ENCODE results near the gene GABPA. TPM values are rescaled to one million over a fixed set of nuclear protein-coding genes. Genes with fewer than 3 reads are reported as not detected.

GABPA gene
- polyA plus RNA-seq, 1 of the 3 experiments (the other 2 are of a cell fraction), result 6.2 TPM

GRCh38 chr21:25818121-25818520 lies 83.3 kb downstream of the GABPA start:
- no peak overlapping the region for H3K9ac ChIP-seq
- ChIA-PET CTCF (interaction anchor here (0.6 to 4.9 kb wide), 3 partner anchors 8 to 17 kb away, joined by 3 to 30 read pairs (median 3); no protein-coding TSS in a partner anchor), POLR2A (no interaction called here)
- H2AFZ ChIP-seq (ENCODE audit: low read depth), result no peak overlapping the region
- TF ChIP-seq ELF1 (IDR thresholded peaks at IDR 0.05) (no peak), FOXJ3 (CRISPR knock-in tag; IDR thresholded peaks at IDR 0.05) (no peak)
- H3K4me3 ChIP-seq (ENCODE audit: low read depth in 2 of 2, low read length in 1 of 2), result no peak overlapping the region
- H3K27me3 ChIP-seq (ENCODE audit: insufficient read depth), result no peaks in the 10 kb centered on the region
- H3K36me3 ChIP-seq (replicated peaks in 1 of 2; ENCODE audit: control insufficient read depth in 1 of 2, insufficient read depth in 2 of 2, low read length in 1 of 2), result no peaks in the 10 kb centered on the region
- no peak overlapping the region for H3K27ac ChIP-seq (ENCODE audit: low read depth in 2 of 2, low read length in 1 of 2)
- no peak overlapping the region for H3K4me2 ChIP-seq
- H4K20me1 ChIP-seq (ENCODE audit: insufficient read depth), result no peaks in the 10 kb centered on the region
- no peaks in the 10 kb centered on the region for H3F3A ChIP-seq (replicated peaks; ENCODE audit: insufficient read depth)
- H3K79me2 ChIP-seq (ENCODE audit: insufficient read depth), result no peaks in the 10 kb centered on the region
- no peaks in the 10 kb centered on the region for H3K9me2 ChIP-seq
- no peaks in the 10 kb centered on the region for H3K9me3 ChIP-seq
- H3K4me1 ChIP-seq (ENCODE audit: control insufficient read depth in 1 of 2, insufficient read depth in 2 of 2, low read depth in 1 of 2, low read length in 1 of 2), result peaks cover 0 to 3% of the 10 kb centered on the region in 2 experiments; a peak in 1 of 4 replicates
- DNase-seq, result no peak
- WGBS (ENCODE audit: low lambda C conversion rate), result 35% methylated on average over 5 of the region's 5 CpGs

- H2AFZ ChIP-seq (ENCODE audit: low read depth), result no peak overlapping the region
- no peaks in the 10 kb centered on the region for H3K9me2 ChIP-seq
- 68% methylated on average over 1 of the region's 1 CpG for WGBS (ENCODE audit: low lambda C conversion rate)
- no peak overlapping the region for H3K4me2 ChIP-seq
- no peak for DNase-seq
- no peaks in the 10 kb centered on the region for H4K20me1 ChIP-seq (ENCODE audit: insufficient read depth)
- H3K27me3 ChIP-seq (ENCODE audit: insufficient read depth), result no peaks in the 10 kb centered on the region
- H3K4me1 ChIP-seq (ENCODE audit: control insufficient read depth in 1 of 2, insufficient read depth in 2 of 2, low read depth in 1 of 2, low read length in 1 of 2), result peaks cover 0 to 3% of the 10 kb centered on the region in 2 experiments; a peak in 1 of 4 replicates
- no peaks in the 10 kb centered on the region for H3K9me3 ChIP-seq
- no peak for TF ChIP-seq POLR2AphosphoS5 (IDR thresholded peaks at IDR 0.05; ENCODE audit: low read depth, low read length)
- no peak for TF ChIP-seq ELF1 (IDR thresholded peaks at IDR 0.05)
- TF ChIP-seq EP300 (IDR thresholded peaks at IDR 0.05; ENCODE audit: borderline replicate concordance in 1 of 2, low read depth in 1 of 2, low read length in 1 of 2), result no peak
- TF ChIP-seq USF2 (IDR thresholded peaks at IDR 0.05; ENCODE audit: borderline replicate concordance, low read depth, low read length), result no peak
- TF ChIP-seq IRF3 (IDR thresholded peaks at IDR 0.05; ENCODE audit: low read depth, low read length), result no peak
- H3K79me2 ChIP-seq (ENCODE audit: insufficient read depth), result no peaks in the 10 kb centered on the region
- CTCF ChIA-PET, result interaction anchor here (0.6 to 4.9 kb wide), 2 partner anchors 14 to 18 kb away, joined by 3 to 30 read pairs; no protein-coding TSS in a partner anchor
- H3F3A ChIP-seq (replicated peaks; ENCODE audit: insufficient read depth), result no peaks in the 10 kb centered on the region
- no peak overlapping the region for H3K4me3 ChIP-seq (ENCODE audit: low read depth in 2 of 2, low read length in 1 of 2)
- POLR2A ChIA-PET, result no interaction called here
- H3K36me3 ChIP-seq (replicated peaks in 1 of 2; ENCODE audit: control insufficient read depth in 1 of 2, insufficient read depth in 2 of 2, low read length in 1 of 2), result no peaks in the 10 kb centered on the region
- H3K9ac ChIP-seq, result no peak overlapping the region
- H3K27ac ChIP-seq (ENCODE audit: low read depth in 2 of 2, low read length in 1 of 2), result no peak overlapping the region
Observed at GRCh38 chr21:25818551-25818950, 83.8 kb downstream of the GABPA start.

Other genes with a start within 250 kb of the GABPA start
- 21.1 and 26.9 TPM in 2 replicates for gene MRPL39, start 127.5 kb upstream of the GABPA start, polyA plus RNA-seq (2012; rRNA removed)
- 8.3 and 8.4 TPM in 2 replicates for gene JAM2, start 95.7 kb upstream of the GABPA start, polyA plus RNA-seq (2012; rRNA removed)
- 277 and 307 TPM in 2 replicates for gene ATP5PF, start 68 bp upstream of the GABPA start, polyA plus RNA-seq (2012; rRNA removed)

Measured in SK-N-SH (cell line).